ENCODE data around the gene HOXA10. TPM values are rescaled to one million over a fixed set of nuclear protein-coding genes. Genes with fewer than 3 reads are reported as not detected.

The HOXA10 gene
- total RNA-seq, result 0.12 to 0.21 TPM in 2 of 3 replicates, not detected in the other
- long read RNA-seq, result 0 reads

DNA sequence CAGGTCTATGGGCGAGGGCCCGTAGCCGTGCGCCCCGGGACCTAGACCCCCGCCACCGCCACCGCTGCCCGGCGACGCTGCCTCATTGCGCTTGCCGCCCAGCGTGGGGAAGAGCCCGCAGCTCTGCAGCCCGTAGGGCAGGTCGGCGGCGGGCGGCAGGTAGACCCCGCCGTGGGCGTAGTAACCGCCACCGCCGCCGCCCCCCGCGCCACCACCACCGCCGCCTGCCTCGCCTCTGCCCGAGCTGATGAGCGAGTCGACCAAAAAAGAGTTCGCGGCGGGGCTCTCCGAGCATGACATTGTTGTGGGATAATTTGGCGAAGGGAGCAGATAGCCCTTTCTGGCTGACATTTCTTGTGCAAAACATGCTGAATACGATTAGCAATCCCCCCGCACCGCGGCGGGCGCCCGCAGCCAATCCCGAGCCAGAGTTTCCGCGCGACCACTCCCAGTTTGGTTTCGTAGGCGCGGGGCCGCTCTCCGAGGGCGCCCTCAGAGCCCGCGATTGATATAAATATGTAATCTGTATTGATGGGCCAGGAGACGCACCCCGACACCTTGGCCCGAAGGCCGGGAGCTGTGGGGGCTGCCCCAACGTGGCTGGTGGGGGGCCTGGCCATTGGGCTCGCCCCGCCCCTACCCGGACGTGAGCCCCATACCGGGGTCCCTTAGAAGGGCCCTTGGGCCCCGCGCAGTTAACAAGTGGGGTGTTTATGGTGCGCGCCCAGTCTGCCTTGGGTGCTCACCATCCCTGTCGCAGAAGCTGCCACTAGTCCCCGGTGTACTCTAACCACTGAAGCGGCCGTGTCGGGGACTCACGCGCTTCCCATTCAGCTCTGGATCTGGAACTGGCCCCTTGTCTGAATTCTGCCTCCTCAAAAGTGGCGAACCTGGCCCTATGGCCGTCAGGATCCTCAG lies at the start of gene HOXA10:
Gene HOXA10 (minus strand): TSS at position 365 of the 918 bp plus-strand sequence. CDS start 14 bp downstream, at position 351.
- H3K4me1 Mint-ChIP-seq (ENCODE audit: low read depth), result peaks cover 9% of the 10 kb centered on the region
- TF ChIP-seq CTCF (IDR thresholded peaks at IDR 0.05), result no peak
- H3K9me3 Mint-ChIP-seq (ENCODE audit: low read depth), result no peaks in the 10 kb centered on the region
- H3K36me3 Mint-ChIP-seq (ENCODE audit: low read depth), result peaks cover 8% of the 10 kb centered on the region
- no peak within 1 kb of the TSS for H3K27ac Mint-ChIP-seq (ENCODE audit: unreplicated experiment)
- H3K27me3 Mint-ChIP-seq (ENCODE audit: low read depth), result peaks cover 75% of the 10 kb centered on the region
- DNase-seq (ENCODE audit: low spot score), result peak; percentile 57
- H3K4me3 Mint-ChIP-seq (ENCODE audit: unreplicated experiment), result peak within 1 kb of the TSS; percentile 35

GRCh38 chr7:27221201-27221797 lies 47.2 kb upstream of the HOXA10 start:
- TF ChIP-seq CTCF (IDR thresholded peaks at IDR 0.05), result no peak
- H3K36me3 Mint-ChIP-seq (ENCODE audit: low read depth), result no peaks in the 10 kb centered on the region
- H3K4me3 Mint-ChIP-seq (ENCODE audit: unreplicated experiment), result no peak overlapping the region
- no peak overlapping the region for H3K27ac Mint-ChIP-seq (ENCODE audit: unreplicated experiment)
- peaks cover 6% of the 10 kb centered on the region for H3K4me1 Mint-ChIP-seq (ENCODE audit: low read depth)
- DNase-seq (ENCODE audit: low spot score), result no peak
- H3K9me3 Mint-ChIP-seq (ENCODE audit: low read depth), result no peaks in the 10 kb centered on the region
- peaks cover 66% of the 10 kb centered on the region for H3K27me3 Mint-ChIP-seq (ENCODE audit: low read depth)

GRCh38 chr7:27220440-27220955 lies 46.4 kb upstream of the HOXA10 start:
- H3K27me3 Mint-ChIP-seq (ENCODE audit: low read depth), result peaks cover 69% of the 10 kb centered on the region
- H3K27ac Mint-ChIP-seq (ENCODE audit: unreplicated experiment), result no peak overlapping the region
- H3K9me3 Mint-ChIP-seq (ENCODE audit: low read depth), result no peaks in the 10 kb centered on the region
- peaks cover 6% of the 10 kb centered on the region for H3K4me1 Mint-ChIP-seq (ENCODE audit: low read depth)
- TF ChIP-seq CTCF (IDR thresholded peaks at IDR 0.05), result no peak
- H3K4me3 Mint-ChIP-seq (ENCODE audit: unreplicated experiment), result no peak overlapping the region
- H3K36me3 Mint-ChIP-seq (ENCODE audit: low read depth), result no peaks in the 10 kb centered on the region
- DNase-seq (ENCODE audit: low spot score), result no peak

- no peak for DNase-seq (ENCODE audit: low spot score)
- no peak for TF ChIP-seq CTCF (IDR thresholded peaks at IDR 0.05)
- Mint-ChIP-seq H3K27me3 (ENCODE audit: low read depth) (peaks cover 67% of the 10 kb centered on the region), H3K27ac (ENCODE audit: unreplicated experiment) (no peak overlapping the region), H3K9me3 (ENCODE audit: low read depth) (no peaks in the 10 kb centered on the region), H3K4me1 (ENCODE audit: low read depth) (no peaks in the 10 kb centered on the region), H3K4me3 (ENCODE audit: unreplicated experiment) (no peak overlapping the region), H3K36me3 (ENCODE audit: low read depth) (no peaks in the 10 kb centered on the region)
These were observed 45.7 kb upstream of the HOXA10 start for GRCh38 chr7:27219821-27220220.

GRCh38 chr7:27217951-27218350 lies 43.8 kb upstream of the HOXA10 start:
- TF ChIP-seq CTCF (IDR thresholded peaks at IDR 0.05), result no peak
- no peak for DNase-seq (ENCODE audit: low spot score)
- peaks cover 6% of the 10 kb centered on the region for H3K4me1 Mint-ChIP-seq (ENCODE audit: low read depth)
- no peak overlapping the region for H3K27ac Mint-ChIP-seq (ENCODE audit: unreplicated experiment)
- peaks cover 69% of the 10 kb centered on the region for H3K27me3 Mint-ChIP-seq (ENCODE audit: low read depth)
- no peaks in the 10 kb centered on the region for H3K9me3 Mint-ChIP-seq (ENCODE audit: low read depth)
- H3K4me3 Mint-ChIP-seq (ENCODE audit: unreplicated experiment), result no peak overlapping the region
- no peaks in the 10 kb centered on the region for H3K36me3 Mint-ChIP-seq (ENCODE audit: low read depth)

All from chondrocyte (in vitro differentiated cells).